HG02884 (cell line): ENCODE measurements around the gene PDCD1LG2.

Source experiments
- ATAC-seq: cut with Tn5 transposase; IDR thresholded peaks from one replicate; pipeline ENCODE4 v1.9.1; 2021; ENCODE audit warnings: mild to moderate bottlenecking, moderate library complexity; ENCODE audit not compliant: unreplicated experiment

PDCD1LG2 gene

DNA sequence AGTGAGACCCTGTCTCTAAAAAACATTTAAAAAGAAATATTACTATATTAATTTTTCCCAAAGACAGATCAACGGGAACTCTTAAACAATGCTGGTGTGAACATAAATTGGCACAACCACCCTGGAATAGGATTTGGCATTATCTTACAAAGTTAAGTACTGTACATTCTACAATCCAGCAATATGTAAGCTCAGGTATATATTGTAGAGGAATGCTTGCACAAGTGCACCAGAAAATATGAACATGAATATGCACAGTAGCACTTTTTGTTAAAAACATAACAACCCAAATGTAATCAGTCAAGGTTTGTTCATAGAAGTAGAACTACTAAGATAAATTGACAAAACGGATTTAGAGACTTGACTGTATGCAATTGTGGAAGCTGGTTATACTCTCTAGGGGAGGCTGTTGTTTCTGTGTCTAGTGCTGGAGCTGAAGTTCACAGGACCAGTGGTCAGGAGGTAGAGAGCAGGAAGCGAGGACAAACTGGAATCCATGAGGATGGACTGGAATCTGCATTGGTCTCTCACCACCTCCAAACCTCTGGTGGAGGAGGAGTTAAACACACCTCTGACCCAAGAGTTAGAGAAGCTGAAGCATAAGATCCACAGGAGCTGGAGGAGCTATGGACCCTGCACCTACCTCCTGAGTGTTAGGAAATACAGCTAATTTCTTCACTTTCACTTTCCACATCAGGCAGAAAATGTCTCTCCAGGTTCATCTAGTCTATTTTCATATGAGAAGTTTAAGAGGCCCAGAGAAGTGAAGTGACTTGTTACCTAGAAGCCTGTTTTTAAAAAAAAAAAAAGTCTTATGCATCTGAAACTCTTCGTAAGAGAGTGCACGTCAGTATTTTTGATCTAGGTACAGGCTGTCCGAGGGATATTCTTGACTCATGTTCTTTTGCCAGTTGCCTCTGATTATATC lies 98.2 kb downstream of the PDCD1LG2 start:
- ATAC-seq: peak; percentile 61

DNA sequence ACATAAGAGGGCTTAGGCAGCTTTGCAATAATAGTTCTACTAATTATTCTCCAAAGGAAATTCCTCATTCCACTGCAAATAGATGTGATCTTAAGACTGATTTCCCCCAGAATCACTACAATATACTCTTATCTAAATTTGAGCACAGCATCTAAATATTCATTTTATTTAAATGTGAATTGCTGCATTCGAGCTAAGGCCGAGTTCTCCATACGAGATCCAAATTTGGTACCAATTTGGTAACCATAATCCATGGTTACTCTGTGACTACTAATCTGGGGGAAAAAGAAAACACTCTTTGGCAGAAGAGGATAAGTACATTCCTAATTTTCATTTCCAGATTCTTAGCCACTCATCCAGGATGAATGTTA lies 98.9 kb downstream of the PDCD1LG2 start:
- ATAC-seq: no peak

DNA sequence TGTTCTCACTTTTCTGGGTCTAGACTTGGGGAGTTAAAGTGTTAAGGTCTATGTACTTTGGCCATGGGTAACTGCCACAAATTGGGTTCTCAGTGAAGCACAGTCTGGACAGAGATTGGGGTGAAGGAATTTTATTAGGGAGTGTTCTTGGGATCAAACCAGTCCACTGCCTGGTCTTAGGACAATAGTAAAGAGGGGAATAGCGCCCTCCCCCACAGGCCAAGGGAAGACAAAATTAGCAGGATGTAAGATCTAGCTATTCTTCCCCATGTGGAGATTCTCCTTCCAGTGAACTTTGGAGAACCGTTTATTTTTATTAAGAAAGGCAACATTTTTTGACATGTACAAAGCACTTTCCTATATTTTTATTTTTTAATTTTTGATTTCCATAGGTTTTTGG lies 100.2 kb downstream of the PDCD1LG2 start:
- no peak for ATAC-seq

DNA sequence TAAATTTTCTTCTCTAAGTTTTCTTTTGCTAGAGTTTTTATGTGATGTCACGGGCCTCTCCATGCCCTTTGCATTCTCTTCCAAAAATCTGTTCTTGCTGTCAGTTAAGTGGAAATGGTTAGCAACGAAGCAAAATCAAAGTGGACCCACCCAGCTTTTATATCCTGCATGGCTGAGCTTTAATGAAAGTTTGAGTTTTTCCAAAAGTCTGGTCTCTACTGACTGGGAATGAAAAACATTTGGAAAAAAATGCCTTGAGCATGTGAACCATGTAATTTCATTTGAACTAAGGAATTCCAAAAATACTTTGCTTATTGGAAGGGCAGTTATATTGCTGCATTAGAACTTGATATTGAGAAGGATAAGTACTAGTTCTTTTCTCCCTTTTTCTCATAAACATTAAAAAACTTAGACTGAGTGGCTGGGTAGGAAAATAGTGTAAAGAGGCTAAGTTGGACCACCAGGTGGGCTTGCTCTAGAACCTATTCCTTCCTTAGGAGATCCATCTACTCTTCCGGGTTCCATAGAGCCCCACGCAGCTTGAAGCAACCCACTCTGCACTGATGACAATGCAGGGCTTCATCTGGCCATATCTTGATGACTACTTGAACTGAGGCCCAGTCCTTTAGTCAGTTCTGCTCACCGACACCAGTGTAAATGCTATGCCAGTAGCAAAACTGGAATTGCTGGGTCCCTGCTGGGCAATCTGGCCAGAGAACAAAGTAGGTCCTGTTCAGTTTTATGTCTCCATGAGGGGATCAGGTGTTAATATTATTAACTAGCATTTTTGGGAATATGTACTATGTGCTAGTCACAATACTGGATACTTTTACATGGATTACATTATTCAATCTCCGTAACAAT lies 101.2 kb downstream of the PDCD1LG2 start:
- ATAC-seq: no peak

DNA sequence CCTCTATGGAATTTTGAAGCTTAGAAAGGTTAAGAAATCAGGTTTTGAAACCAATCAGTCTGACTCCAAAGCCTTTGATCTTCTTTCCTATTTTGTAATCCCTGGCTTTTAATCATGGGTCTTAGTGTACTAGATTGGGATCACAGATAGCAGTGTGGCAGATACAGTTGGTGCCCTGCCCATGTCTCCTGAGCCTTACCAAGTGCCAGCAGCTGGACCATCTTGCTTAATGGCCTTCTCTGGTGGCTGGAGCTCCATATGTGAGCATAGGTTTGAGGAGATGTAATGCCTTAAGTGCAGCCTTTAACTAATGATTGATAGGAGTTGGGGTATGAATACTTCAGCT lies 101.8 kb downstream of the PDCD1LG2 start:
- ATAC-seq: no peak

DNA sequence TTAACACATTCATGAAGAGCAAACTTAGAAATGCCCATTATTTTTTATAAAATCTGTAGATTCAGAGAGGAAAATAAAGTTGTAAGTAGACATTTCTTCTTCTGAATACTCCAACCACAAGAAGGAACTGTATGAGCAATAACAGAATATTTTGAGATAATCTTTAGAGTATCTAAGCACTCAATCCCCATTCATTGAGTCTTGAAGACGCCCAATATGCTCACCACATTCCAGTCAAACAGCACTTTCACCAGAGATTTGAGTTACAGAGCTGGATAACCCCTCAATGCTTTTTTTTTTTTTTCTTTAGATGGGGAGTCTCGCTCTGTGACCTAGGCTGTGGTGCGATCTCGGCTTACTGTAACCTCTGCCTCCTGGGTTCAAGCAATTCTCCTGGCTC lies 103.9 kb downstream of the PDCD1LG2 start:
- ATAC-seq: no peak

DNA sequence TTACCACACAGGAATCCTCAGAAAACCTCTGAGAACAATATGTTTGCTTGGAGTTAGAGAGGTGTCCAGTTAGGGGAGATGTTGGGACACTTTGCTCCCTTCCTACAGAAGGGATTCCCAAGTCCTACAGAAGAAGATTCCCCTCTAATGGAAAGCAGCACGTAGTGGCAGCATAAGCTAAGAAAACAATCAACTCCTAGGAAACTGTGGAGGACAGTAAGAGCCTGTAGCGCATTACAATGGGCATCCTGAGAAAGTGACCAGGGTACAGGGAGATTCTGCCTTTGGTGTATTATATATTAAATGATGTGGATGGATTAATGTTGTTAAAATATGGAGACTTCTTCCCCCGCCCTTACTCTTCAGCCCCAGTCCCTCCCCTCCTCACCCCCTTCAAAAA lies 104.7 kb downstream of the PDCD1LG2 start:
- ATAC-seq: no peak

DNA sequence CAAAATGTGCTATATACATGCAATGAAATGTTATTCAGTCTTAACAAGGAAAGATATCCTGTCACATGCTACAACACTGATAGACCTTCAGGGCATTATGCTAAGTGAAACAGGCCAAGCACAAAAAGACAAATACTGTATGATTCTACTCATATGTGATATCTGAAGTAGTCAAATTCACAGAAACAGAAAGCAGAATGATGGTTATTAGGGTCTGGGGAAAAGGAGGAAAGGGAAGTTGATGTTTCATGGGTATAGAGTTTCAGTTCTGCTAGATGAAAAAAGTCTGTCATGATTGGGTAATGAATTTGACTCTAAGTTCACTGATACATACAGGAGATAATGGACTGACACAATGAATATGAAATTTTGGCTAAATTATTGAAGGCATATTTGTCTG lies 107.4 kb downstream of the PDCD1LG2 start:
- peak; percentile 95 for ATAC-seq

DNA sequence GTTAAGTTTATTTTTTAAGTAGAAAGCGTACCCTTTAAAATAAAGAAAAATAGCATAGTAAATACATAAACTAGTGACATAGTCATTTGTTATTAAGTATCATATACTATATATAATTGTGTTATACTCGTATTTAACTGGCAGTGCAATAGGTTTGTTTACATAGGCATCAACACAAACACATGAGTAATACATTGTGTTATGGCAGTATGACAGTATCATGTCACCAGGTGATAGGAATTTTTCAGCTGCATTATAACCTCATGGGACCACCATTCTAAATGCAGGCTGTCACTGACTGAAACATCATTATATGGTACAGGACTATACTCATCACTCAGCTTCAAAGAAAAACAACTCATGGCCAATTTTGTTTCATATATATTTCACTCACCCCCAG lies 110.2 kb downstream of the PDCD1LG2 start:
- ATAC-seq: no peak
